Smooth muscle cell of the brain vasculature (primary cell): ENCODE results near the gene KIF2A.

Experiments used
- DNase-seq: peaks from one replicate; pipeline ENCODE4 v3.0.0-alpha.2; 2012; ENCODE audit warnings: low read depth, low spot score

Gene KIF2A

GRCh38 chr5:62305715-62306322 is at the start of gene KIF2A:
Gene KIF2A, plus strand, starts transcription at chr5:62306206. Its CDS starts 267 bp downstream, at chr5:62306473.
- DNase-seq: peak; percentile 70

GRCh38 chr5:62257020-62257367 is 49.0 kb upstream of the KIF2A start:
- no peak for DNase-seq

GRCh38 chr5:62258654-62259053 is 47.4 kb upstream of the KIF2A start:
- no peak for DNase-seq

- no peak for DNase-seq
Observed at GRCh38 chr5:62259699-62260250, 46.2 kb upstream of the KIF2A start.

- no peak for DNase-seq
Observed at GRCh38 chr5:62260513-62260912, 45.5 kb upstream of the KIF2A start.

- no peak for DNase-seq
Observed at GRCh38 chr5:62263401-62263800, 42.6 kb upstream of the KIF2A start.

- DNase-seq: no peak
Observed at GRCh38 chr5:62265648-62266112, 40.3 kb upstream of the KIF2A start.

GRCh38 chr5:62266573-62266972 is 39.4 kb upstream of the KIF2A start:
- no peak for DNase-seq

- DNase-seq: no peak
Observed at GRCh38 chr5:62268234-62268633, 37.8 kb upstream of the KIF2A start.

- no peak for DNase-seq
Observed at GRCh38 chr5:62268792-62269191, 37.2 kb upstream of the KIF2A start.

GRCh38 chr5:62271370-62271769 is 34.6 kb upstream of the KIF2A start:
- DNase-seq: no peak

GRCh38 chr5:62271870-62272269 is 34.1 kb upstream of the KIF2A start:
- no peak for DNase-seq

- no peak for DNase-seq
Observed at GRCh38 chr5:62273687-62274086, 32.3 kb upstream of the KIF2A start.

GRCh38 chr5:62275581-62275980 is 30.4 kb upstream of the KIF2A start:
- DNase-seq: no peak

- no peak for DNase-seq
Observed at GRCh38 chr5:62281411-62281810, 24.6 kb upstream of the KIF2A start.

- DNase-seq: no peak
Observed at GRCh38 chr5:62282064-62282463, 23.9 kb upstream of the KIF2A start.

GRCh38 chr5:62283005-62283404 is 23.0 kb upstream of the KIF2A start:
- no peak for DNase-seq

GRCh38 chr5:62283861-62284260 is 22.1 kb upstream of the KIF2A start:
- no peak for DNase-seq

- DNase-seq: no peak
Observed at GRCh38 chr5:62284946-62285891, 20.8 kb upstream of the KIF2A start.

GRCh38 chr5:62286834-62287233 is 19.2 kb upstream of the KIF2A start:
- no peak for DNase-seq

- no peak for DNase-seq
Observed at GRCh38 chr5:62287237-62287636, 18.8 kb upstream of the KIF2A start.

- DNase-seq: no peak
Observed at GRCh38 chr5:62288118-62288517, 17.9 kb upstream of the KIF2A start.

- DNase-seq: no peak
Observed at GRCh38 chr5:62289813-62290212, 16.2 kb upstream of the KIF2A start.
